DMS79 treated with DMSO at 0.1 percent for 48 hours (cell line): ENCODE measurements around the gene CFP.

Experiments used
- DNase-seq: peaks from one replicate; lab custom pipeline; 2025; lab: John Stamatoyannopoulos, UW

The CFP gene

GRCh38 chrX:47637546-47638195, 7.9 kb upstream of the CFP start:
- no peak for DNase-seq

GRCh38 chrX:47634871-47635575, 5.3 kb upstream of the CFP start:
- DNase-seq = no peak

GRCh38 chrX:47633689-47634590, 4.2 kb upstream of the CFP start:
- DNase-seq = no peak

- DNase-seq = no peak
Observed at GRCh38 chrX:47632666-47633065, 2.9 kb upstream of the CFP start.

GRCh38 chrX:47631676-47632075, 1.9 kb upstream of the CFP start:
- DNase-seq = no peak

GRCh38 chrX:47628982-47629381, 748 bp downstream of the CFP start:
- no peak for DNase-seq

- no peak for DNase-seq
Observed at GRCh38 chrX:47625365-47625764, 4.4 kb downstream of the CFP start.

- peak; percentile 75 for DNase-seq
Observed at GRCh38 chrX:47623540-47624027, 6.1 kb downstream of the CFP start.

- DNase-seq = no peak
Observed at GRCh38 chrX:47621851-47622250, 7.9 kb downstream of the CFP start.

- no peak for DNase-seq
Observed at GRCh38 chrX:47620303-47620685, 9.4 kb downstream of the CFP start.

- peak; percentile 56 for DNase-seq
Observed at GRCh38 chrX:47619486-47620302, 10.0 kb downstream of the CFP start, which contains the start of gene SYN1. SYN1 (minus strand) TSS chrX:47619857; CDS start chrX:47619728, 129 bp downstream.

- DNase-seq = no peak
Observed at GRCh38 chrX:47618923-47619485, 10.7 kb downstream of the CFP start.

- DNase-seq = no peak
Observed at GRCh38 chrX:47614618-47615017, 15.1 kb downstream of the CFP start.

GRCh38 chrX:47613082-47613481, 16.6 kb downstream of the CFP start:
- DNase-seq = no peak

GRCh38 chrX:47612418-47612817, 17.3 kb downstream of the CFP start:
- DNase-seq = no peak

- DNase-seq = no peak
Observed at GRCh38 chrX:47611926-47612325, 17.8 kb downstream of the CFP start.

- no peak for DNase-seq
Observed at GRCh38 chrX:47611489-47611888, 18.2 kb downstream of the CFP start.

GRCh38 chrX:47610511-47610910, 19.2 kb downstream of the CFP start:
- DNase-seq = no peak

- no peak for DNase-seq
Observed at GRCh38 chrX:47608130-47608810, 21.5 kb downstream of the CFP start.

- DNase-seq = no peak
Observed at GRCh38 chrX:47607091-47607490, 22.6 kb downstream of the CFP start.

- no peak for DNase-seq
Observed at GRCh38 chrX:47605024-47605423, 24.7 kb downstream of the CFP start.
